GM18508 (cell line): Measurements from ENCODE around the gene SLC25A36.
"Not testable (repeated sequence)": the region's sequence is repeated elsewhere in the genome, so short reads cannot be mapped to it uniquely, and the experiment has no call there.

Experiments used
- ATAC-seq: cut with Tn5 transposase; IDR thresholded peaks from one replicate; pipeline ENCODE4 v1.9.1; 2021; ENCODE audit warnings: moderate number of reproducible peaks; ENCODE audit not compliant: insufficient read depth, unreplicated experiment

The SLC25A36 gene

DNA sequence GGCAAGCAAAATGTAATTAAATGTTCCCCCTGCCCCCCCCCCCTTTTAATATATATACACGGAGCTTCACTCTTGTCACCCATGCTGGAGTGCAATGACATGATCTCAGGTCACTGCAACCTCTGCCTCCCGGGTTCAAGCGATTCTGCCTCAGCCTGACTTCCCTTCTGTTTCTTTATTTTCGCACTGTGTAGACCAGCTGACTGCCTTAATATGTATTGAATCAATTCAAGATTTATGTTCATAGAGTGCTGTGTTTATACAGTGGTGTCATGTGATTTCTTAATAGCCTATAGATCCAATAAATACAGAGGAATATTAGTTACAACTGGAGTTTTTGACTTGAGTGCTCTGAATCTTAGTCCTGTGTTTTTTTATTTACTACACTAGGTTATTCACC is 39.0 kb downstream of the SLC25A36 start:
- no peak for ATAC-seq

DNA sequence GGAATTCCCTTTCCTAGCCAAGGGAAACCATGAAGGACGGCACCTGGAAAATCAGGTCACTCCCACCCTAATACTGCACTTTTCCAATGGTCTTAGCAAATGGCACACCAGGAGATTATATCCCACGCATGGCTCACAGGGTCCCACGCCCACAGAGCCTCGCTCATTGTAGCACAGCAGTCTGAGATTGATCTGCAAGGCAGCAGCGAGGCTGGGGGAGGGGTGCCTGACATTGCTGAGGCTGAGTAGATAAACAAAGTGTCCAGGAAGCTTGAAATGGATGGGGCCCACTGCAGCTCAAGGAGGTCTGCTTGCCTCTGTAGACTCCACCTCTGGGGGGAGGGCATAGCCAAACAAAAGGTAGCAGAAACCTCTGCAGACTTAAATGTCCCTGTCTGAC is 46.2 kb downstream of the SLC25A36 start:
- not testable (repeated sequence) for ATAC-seq

DNA sequence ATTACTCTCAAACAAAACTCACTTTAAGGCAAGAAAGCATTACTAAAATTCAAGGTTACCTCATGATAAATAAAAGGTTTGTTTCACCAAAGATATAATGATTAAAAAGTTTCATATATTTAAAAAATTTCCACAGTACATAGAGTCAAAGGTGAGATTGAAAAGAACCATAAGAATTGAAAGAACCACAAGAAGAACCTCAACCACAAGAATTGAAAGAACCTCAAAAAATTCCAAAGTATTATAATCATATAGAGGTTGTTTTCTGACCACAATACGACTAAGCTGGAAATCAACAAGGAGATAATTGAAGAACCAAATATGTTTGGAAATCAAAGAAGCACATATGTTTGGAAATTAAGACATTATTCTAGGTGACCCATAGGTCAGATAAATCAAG is 52.7 kb downstream of the SLC25A36 start:
- ATAC-seq: no peak

GRCh38 chr3:140994861-140995260 is 53.2 kb downstream of the SLC25A36 start:
- ATAC-seq: not testable (repeated sequence)

- no peak for ATAC-seq
Observed at GRCh38 chr3:140995881-140996280, 54.2 kb downstream of the SLC25A36 start.

- ATAC-seq: no peak
Observed at GRCh38 chr3:141000027-141000663, 58.5 kb downstream of the SLC25A36 start.

DNA sequence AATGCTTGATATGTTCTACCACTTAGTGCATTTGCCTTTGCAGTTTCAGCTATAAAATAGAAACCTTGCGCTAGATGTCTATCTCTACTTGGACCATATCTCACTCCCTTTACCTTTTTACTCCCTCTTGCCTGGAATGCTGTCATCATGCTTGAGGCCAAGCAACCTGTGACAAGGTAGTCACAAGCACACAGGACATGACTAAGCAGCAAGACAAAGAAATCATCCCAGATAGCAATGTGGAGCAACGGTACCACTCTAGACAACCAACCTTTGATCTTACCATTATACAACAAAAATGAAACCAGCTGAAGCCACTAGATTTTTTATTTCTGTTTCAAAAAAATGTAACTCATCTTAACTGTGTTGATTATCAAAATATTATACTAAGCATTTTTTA is 59.0 kb downstream of the SLC25A36 start:
- no peak for ATAC-seq

DNA sequence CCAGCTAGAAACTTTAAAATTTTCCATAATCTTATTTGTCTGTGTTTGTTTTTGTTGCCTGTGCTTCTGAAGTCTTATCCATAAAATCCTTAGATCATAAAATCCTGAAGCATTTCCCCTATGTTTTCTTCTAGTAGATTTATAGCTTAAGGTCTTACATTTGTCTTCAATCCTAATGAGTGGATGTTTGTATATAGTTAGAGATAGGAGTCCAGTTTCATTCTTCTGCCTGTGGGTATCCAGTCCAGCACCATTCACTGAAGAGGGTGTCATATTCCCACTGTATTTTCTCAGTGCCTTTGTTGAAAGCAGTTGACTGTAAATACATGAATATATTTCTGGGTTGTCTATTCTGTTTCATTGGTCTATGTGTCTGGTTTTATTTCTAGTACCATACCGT is 64.7 kb downstream of the SLC25A36 start:
- ATAC-seq: no peak

GRCh38 chr3:141009496-141009895 is 67.9 kb downstream of the SLC25A36 start:
- ATAC-seq: no peak

DNA sequence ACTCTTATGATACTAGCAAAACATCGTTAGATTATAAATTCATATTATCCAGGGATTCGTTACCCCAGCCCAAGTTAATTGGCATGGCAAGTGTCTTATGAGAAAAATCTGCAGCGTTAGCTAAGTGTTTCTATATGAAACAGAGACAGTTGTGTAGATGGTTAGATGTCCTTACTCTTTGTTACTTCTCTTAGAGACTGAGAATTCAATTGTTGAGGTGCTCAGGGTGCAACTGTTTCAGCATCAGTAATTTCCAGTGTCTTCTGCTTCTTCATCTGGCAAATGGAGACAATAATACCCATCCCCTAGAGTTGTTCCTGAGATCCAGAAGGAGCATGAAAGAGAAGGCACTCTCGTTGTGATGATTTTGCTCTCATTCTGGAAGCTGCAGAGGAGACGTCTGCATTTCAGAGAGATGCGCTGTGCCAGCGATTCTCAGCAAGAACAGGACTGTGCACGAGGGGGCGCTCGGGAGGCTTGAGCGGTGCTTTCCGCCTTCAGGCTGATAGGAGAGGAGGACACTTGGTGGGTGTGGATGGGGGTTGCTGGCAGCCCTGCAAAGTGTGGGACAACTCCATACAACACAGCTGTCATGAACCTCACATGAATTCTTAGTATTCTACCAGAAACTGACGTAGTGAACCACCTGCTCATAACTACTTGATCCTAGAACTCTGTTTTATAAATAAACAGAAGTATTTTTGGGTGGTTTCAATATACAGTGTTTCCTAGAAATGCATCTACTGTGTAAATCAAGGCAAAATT is 69.8 kb downstream of the SLC25A36 start:
- ATAC-seq: no peak

DNA sequence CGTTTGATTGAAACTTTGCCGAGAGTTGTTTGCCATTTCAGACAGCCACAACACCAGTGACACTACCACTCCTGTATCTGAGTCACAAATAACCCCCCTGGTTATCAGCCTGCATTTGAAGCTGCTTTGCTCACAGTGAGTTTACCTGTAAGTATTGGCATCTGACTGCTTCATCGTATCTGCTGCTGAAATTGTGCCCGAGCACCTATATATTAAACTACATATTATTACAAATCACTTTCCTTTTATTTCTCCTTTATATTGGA is 70.3 kb downstream of the SLC25A36 start:
- ATAC-seq: no peak

GRCh38 chr3:141012571-141012970 is 70.9 kb downstream of the SLC25A36 start:
- no peak for ATAC-seq

- ATAC-seq: no peak
Observed at GRCh38 chr3:141015481-141015880, 73.8 kb downstream of the SLC25A36 start.

DNA sequence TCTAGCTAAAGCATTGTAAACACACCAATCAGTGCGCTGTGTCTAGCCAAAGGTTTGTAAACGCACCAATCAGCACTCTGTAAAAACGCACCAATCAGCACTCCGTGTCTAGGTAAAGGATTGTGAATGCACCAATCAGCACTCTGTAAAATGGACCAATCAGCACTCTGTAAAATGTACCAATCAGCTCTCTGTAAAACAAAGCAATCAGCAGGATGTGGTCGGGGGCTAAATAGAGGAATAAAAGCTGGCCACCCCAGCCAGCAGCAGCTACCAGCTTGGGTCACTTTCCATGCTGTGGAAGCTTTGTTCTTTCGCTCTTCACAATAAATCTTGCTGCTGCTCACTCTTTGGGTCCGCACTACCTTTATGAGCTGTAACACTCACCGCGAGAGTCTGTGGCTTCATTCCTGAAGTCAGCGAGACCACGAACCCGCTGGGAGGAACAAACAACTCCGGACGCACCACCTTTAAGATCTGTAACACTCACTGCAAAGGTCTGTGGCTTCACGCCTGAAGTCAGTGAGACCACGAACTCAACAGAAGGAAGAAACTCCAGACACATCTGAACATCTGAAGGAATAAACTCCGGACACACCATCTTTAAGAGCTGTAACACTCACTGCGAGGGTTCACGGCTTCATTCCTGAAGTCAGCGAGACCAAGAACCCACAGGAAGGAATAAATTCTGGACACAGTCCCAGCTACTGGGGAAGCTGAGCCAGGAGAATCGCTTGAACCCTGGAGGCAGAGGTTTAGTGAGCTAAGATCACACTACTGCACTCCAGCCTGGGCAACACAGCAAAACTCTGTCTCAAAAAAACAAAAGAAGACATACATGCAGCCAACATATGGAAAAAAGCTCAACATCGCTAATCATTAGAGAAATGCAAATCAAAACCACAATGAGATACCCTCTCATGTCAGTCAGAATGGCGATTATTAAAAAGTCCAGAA is 76.0 kb downstream of the SLC25A36 start:
- ATAC-seq: not testable (repeated sequence)

- ATAC-seq: no peak
Observed at GRCh38 chr3:141019244-141019643, 77.6 kb downstream of the SLC25A36 start.

DNA sequence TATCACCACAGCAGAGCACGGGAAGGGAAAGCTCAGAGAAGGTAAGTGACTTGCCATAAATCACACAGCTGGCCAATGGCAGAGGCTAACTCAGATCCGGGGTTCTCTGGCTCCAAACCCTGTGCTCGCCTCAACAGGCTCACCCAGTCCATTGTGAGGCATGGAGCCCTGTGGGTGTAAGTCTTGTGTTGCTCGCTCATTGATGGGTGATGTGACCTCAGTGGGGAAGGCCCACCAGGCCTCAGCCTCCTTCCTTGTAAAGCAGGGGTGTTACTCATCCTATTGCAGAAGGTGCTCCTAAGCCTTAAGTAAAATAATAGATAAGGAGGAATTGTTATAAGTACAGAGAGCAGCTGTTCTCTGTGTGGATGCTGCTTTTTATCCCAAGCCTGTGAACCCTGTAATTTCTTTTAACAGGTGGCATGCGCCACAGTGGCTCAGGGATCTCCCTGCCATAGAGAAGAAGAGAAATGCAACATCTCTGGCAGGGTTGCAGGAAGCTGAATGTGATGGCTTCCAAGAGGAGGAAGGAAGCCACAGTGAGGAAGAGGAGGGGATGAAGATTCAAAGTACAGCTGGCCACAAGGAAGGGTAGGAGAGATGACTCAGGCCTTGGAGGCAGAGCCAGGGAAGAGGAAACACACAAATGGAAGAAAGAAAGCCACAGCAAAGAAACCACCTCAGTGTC is 78.7 kb downstream of the SLC25A36 start:
- no peak for ATAC-seq

DNA sequence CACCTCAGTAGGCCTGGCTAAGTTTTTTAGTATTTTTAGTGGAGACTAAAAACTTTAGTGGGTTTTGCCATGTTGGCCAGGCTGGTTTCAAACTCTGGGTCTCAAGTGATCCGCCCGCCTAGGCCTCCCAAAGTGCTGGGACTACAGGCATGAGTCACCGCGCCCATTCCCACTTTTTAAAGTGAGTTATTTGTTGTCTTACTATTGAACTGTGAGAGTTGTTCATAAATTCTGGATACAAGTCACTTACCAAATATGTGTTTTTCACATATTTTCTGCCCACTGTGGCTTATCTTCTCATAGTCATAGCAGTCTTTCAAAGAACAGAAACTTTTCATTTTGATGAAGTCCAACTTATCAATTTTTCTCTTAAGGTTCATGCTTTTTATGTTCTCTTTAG is 79.6 kb downstream of the SLC25A36 start:
- no peak for ATAC-seq
